OCI-LY1 (cell line): ENCODE data around the gene SP7.

Experiments used
- H2AFZ ChIP-seq: fragments of 200-600 bp; sonication (generic), shearing (Covaris generic); 2 replicates; pipeline ENCODE4 v1.6.0; 2014; ENCODE audit warnings: antibody characterized with exemption, mild to moderate bottlenecking, low read length
- H3F3A ChIP-seq: fragments of 200-600 bp; sonication (generic), shearing (Covaris generic); 2 replicates; pipeline ENCODE4 v1.6.0; 2014; ENCODE audit warnings: mild to moderate bottlenecking, antibody characterized with exemption, low read length, moderate library complexity; ENCODE audit not compliant: insufficient read depth
- H3K27ac ChIP-seq: fragments of 200-600 bp; sonication (generic); 2 replicates; pipeline ENCODE4 v1.5.1; 2014; ENCODE audit warnings: low read length, mixed run types, mild to moderate bottlenecking, low read depth; ENCODE audit not compliant: poor library complexity, severe bottlenecking
- H3K27me3 ChIP-seq: fragments of 200-600 bp; sonication (generic); 2 replicates; pipeline ENCODE4 v1.6.0; 2014; ENCODE audit warnings: antibody characterized with exemption, mild to moderate bottlenecking, low read length, moderate library complexity; ENCODE audit not compliant: insufficient read depth
- H3K36me3 ChIP-seq: fragments of 200-600 bp; sonication (generic); 2 replicates; pipeline ENCODE4 v1.6.1; 2014; ENCODE audit warnings: mild to moderate bottlenecking, antibody characterized with exemption, low read length, moderate library complexity, mixed read lengths; ENCODE audit not compliant: insufficient read depth
- H3K4me1 ChIP-seq: fragments of 200-600 bp; sonication (generic); 2 replicates; pipeline ENCODE4 v1.5.1; 2014; ENCODE audit warnings: mild to moderate bottlenecking, low read length, moderate library complexity; ENCODE audit not compliant: insufficient read depth, severe bottlenecking
- H3K4me2 ChIP-seq: fragments of 200-600 bp; sonication (generic), shearing (Covaris generic); 2 replicates; pipeline ENCODE4 v1.6.1; 2014; ENCODE audit warnings: low read length
- H3K4me3 ChIP-seq: fragments of 200-600 bp; sonication (generic); 2 replicates; pipeline ENCODE4 v1.5.1; 2014; ENCODE audit warnings: low read length, low read depth, mild to moderate bottlenecking, mixed read lengths; ENCODE audit not compliant: poor library complexity, severe bottlenecking
- H3K79me2 ChIP-seq: fragments of 200-600 bp; shearing (Covaris generic); 2 replicates; pipeline ENCODE4 v1.6.1; 2016; ENCODE audit warnings: mixed run types, low read length, mixed read lengths; ENCODE audit not compliant: insufficient read depth
- H3K9ac ChIP-seq: fragments of 200-600 bp; sonication (generic), shearing (Covaris generic); 2 replicates; pipeline ENCODE4 v1.6.1; 2014; ENCODE audit warnings: mild to moderate bottlenecking, low read length, mixed read lengths
- H3K9me2 ChIP-seq: fragments of 200-600 bp; sonication (generic), shearing (Covaris generic); 2 replicates; pipeline ENCODE4 v1.6.1; 2014; ENCODE audit warnings: low read depth, mild to moderate bottlenecking, low read length, mixed read lengths
- H3K9me3 ChIP-seq: fragments of 200-600 bp; shearing (Covaris generic); 2 replicates; pipeline ENCODE4 v1.6.1; 2014; ENCODE audit warnings: low read length, mixed read lengths
- H4K20me1 ChIP-seq: fragments of 200-600 bp; sonication (generic), shearing (Covaris generic); 2 replicates; pipeline ENCODE4 v1.6.0; 2016; ENCODE audit warnings: mild to moderate bottlenecking, low read length; ENCODE audit not compliant: insufficient read depth
- EZH2 ChIP-seq: fragments of 200-600 bp; sonication (generic), shearing (Covaris generic); IDR thresholded peaks from 2 replicates; pipeline ENCODE4 v1.8.0; 2017; ENCODE audit warnings: borderline replicate concordance, mixed run types, mild to moderate bottlenecking, antibody characterized with exemption, low read length, moderate library complexity, mixed read lengths
- TF ChIP-seq, protein P1 (sequence below): fragments of 200-600 bp; sonication (generic), shearing (Covaris generic); IDR thresholded peaks from 2 replicates; pipeline ENCODE4 v1.5.1; 2017; ENCODE audit warnings: mild to moderate bottlenecking, antibody characterized with exemption, low read length, moderate library complexity, mixed read lengths

Gene SP7

DNA sequence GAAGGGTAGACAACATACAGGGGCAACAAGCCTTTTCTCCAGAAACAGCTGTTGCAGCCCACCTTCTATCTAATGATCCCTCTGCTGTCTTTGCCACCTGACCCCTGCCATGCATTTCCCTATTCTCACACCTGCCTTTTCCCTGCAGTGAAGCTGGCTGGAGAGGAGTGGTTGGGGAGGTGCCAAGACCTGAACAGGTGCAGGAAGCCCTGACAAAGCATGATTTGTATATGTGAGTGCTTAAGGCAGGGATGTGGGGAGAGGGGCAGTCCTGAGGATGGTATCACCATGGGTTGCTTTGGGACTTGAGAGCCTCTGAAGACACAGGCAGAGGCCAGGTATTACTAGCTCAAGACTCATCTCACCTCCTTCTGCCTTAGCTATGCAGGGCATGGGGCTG is 43.7 kb downstream of the SP7 start:
- no peak overlapping the region for H3K27ac ChIP-seq
- no peaks in the 10 kb centered on the region for H3K9me2 ChIP-seq
- H2AFZ ChIP-seq = no peak overlapping the region
- H3K4me2 ChIP-seq = no peak overlapping the region
- H3K79me2 ChIP-seq = peaks cover 11% of the 10 kb centered on the region
- TF ChIP-seq, protein P1, sequence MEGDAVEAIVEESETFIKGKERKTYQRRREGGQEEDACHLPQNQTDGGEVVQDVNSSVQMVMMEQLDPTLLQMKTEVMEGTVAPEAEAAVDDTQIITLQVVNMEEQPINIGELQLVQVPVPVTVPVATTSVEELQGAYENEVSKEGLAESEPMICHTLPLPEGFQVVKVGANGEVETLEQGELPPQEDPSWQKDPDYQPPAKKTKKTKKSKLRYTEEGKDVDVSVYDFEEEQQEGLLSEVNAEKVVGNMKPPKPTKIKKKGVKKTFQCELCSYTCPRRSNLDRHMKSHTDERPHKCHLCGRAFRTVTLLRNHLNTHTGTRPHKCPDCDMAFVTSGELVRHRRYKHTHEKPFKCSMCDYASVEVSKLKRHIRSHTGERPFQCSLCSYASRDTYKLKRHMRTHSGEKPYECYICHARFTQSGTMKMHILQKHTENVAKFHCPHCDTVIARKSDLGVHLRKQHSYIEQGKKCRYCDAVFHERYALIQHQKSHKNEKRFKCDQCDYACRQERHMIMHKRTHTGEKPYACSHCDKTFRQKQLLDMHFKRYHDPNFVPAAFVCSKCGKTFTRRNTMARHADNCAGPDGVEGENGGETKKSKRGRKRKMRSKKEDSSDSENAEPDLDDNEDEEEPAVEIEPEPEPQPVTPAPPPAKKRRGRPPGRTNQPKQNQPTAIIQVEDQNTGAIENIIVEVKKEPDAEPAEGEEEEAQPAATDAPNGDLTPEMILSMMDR = no peak
- TF ChIP-seq EZH2 = no peak
- no peak overlapping the region for H3K4me3 ChIP-seq
- no peaks in the 10 kb centered on the region for H3F3A ChIP-seq
- no peak overlapping the region for H3K9ac ChIP-seq
- H3K9me3 ChIP-seq = no peaks in the 10 kb centered on the region
- peaks cover 18% of the 10 kb centered on the region for H3K4me1 ChIP-seq
- no peaks in the 10 kb centered on the region for H4K20me1 ChIP-seq
- peaks cover 62% of the 10 kb centered on the region for H3K36me3 ChIP-seq
- no peaks in the 10 kb centered on the region for H3K27me3 ChIP-seq

DNA sequence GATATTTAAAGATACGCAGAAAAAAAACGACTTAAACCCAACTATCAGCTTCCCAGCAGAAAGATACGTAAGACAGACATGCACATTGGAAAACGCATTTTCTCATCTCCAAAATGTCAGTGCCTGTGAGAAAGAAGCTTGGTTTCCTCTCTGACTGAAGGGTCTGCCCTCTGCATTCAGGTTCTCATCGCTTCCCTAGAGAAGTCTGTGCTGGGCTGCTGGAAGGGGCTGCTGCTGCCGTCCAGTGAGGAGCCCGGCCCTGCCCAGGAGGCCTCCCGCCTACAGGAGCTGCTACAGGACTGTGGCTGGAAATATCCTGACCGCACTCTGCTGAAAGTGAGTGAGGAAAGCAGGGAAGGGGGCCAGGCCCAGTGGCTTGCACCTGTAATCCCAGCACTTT is 45.5 kb downstream of the SP7 start:
- Histone ChIP-seq H3K4me3 (no peak overlapping the region), H3K9me2 (no peaks in the 10 kb centered on the region), H3K36me3 (peaks cover 69% of the 10 kb centered on the region), H3F3A (no peaks in the 10 kb centered on the region), H3K4me1 (peaks cover 6% of the 10 kb centered on the region), H3K9me3 (no peaks in the 10 kb centered on the region), H3K9ac (no peak overlapping the region), H2AFZ (no peak overlapping the region), H3K27me3 (no peaks in the 10 kb centered on the region), H3K27ac (no peak overlapping the region), H3K79me2 (peaks cover 2% of the 10 kb centered on the region), H4K20me1 (no peaks in the 10 kb centered on the region), H3K4me2 (no peak overlapping the region)
- TF ChIP-seq, protein P1 = no peak
- no peak for TF ChIP-seq EZH2

DNA sequence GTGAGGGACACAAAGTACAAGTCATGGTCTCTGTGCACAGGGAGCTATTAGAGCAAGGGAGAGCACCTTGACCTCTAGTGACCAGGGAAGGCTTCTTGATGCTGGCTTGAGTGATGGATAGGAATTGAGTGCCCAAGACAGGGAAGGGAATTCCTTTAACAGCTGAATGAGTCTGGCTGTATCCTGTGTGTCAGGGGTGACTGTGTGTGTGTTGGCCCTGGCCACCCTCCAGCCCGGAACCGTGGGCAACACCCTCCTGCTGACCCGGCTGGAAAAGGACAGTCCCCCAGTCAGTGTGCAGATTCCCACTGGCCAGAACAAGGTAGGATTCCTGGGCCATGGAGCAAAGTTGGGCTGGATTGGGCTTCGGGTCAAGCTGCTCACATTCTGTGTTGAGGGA is 46.3 kb downstream of the SP7 start:
- no peak overlapping the region for H3K4me3 ChIP-seq
- H3K4me1 ChIP-seq = peaks cover 3% of the 10 kb centered on the region
- H3K9me2 ChIP-seq = no peaks in the 10 kb centered on the region
- H3K27ac ChIP-seq = no peak overlapping the region
- no peaks in the 10 kb centered on the region for H3K79me2 ChIP-seq
- no peak overlapping the region for H3K9ac ChIP-seq
- H3K27me3 ChIP-seq = no peaks in the 10 kb centered on the region
- H3K9me3 ChIP-seq = no peaks in the 10 kb centered on the region
- no peak overlapping the region for H2AFZ ChIP-seq
- peaks cover 73% of the 10 kb centered on the region for H3K36me3 ChIP-seq
- no peaks in the 10 kb centered on the region for H4K20me1 ChIP-seq
- no peak overlapping the region for H3K4me2 ChIP-seq
- H3F3A ChIP-seq = no peaks in the 10 kb centered on the region
- TF ChIP-seq EZH2 = no peak
- TF ChIP-seq, protein P1 = no peak
